ENCODE measurements around the gene TMEFF1.

- TF ChIP-seq CTCF (IDR thresholded peaks at IDR 0.05): no peak
- TF ChIP-seq EP300 (IDR thresholded peaks at IDR 0.05): no peak
- TF ChIP-seq POLR2A (IDR thresholded peaks at IDR 0.05; ENCODE audit: low read depth): no peak
- TF ChIP-seq POLR2AphosphoS5 (IDR thresholded peaks at IDR 0.05): no peak
Measured at GRCh38 chr9:100557053-100557452, 84.1 kb downstream of the TMEFF1 start.
